Keratinocyte (primary cell): Measurements from ENCODE around the gene CD44. TPM values are rescaled to one million over a fixed set of nuclear protein-coding genes. Genes with fewer than 3 reads are reported as not detected.

Experiments
- DNase-seq: peaks from one replicate; pipeline ENCODE4 v3.0.0-alpha.2; 2011; ENCODE audit warnings: low read depth, missing footprints, low spot score
- FAIRE-seq: peaks from 2 replicates; lab custom pipeline; 2011; peaks lifted over from hg19 to GRCh38; lab: Jason Lieb, UNC
- H2AFZ ChIP-seq: 2 replicates; pipeline ENCODE4 v1.6.0; 2012; ENCODE audit warnings: low read length, control low read depth, inconsistent platforms; ENCODE audit not compliant: control insufficient read depth
- H3K27ac ChIP-seq: 2 replicates; pipeline ENCODE4 v1.5.1; 2011; ENCODE audit warnings: low read length; ENCODE audit not compliant: control insufficient read depth, insufficient read depth
- H3K27me3 ChIP-seq: 3 replicates; pipeline ENCODE4 v1.6.0; 2011; ENCODE audit warnings: low read length; ENCODE audit not compliant: control insufficient read depth, insufficient read depth; ENCODE audit errors: extremely low read depth
- H3K36me3 ChIP-seq, 2 experiments: 2 replicates in 1 of 2; 3 replicates in 1 of 2; pipeline ENCODE4 v1.5.1; 2011; ENCODE audit warnings: low read length in 2 of 2, mild to moderate bottlenecking in 1 of 2; ENCODE audit not compliant: control insufficient read depth in 2 of 2, insufficient read depth in 2 of 2; ENCODE audit errors: extremely low read depth in 1 of 2
- H3K4me1 ChIP-seq: 3 replicates; pipeline ENCODE4 v1.5.1; 2011; ENCODE audit warnings: low read length; ENCODE audit not compliant: control insufficient read depth, insufficient read depth; ENCODE audit errors: extremely low read depth
- H3K4me2 ChIP-seq: 3 replicates; pipeline ENCODE4 v1.6.0; 2011; ENCODE audit warnings: low read depth, low read length; ENCODE audit not compliant: control insufficient read depth, insufficient read depth; ENCODE audit errors: extremely low read depth
- H3K4me3 ChIP-seq, 3 experiments: fragments of 200-600 bp in 1 of 3; sonication (generic) in 1 of 3; 2 replicates in 2 of 3; 3 replicates in 1 of 3; pipeline ENCODE4 v1.5.1; 2011 to 2016; ENCODE audit warnings: low read length in 3 of 3, mild to moderate bottlenecking in 3 of 3, control low read depth in 2 of 3, inconsistent platforms in 1 of 3, low read depth in 1 of 3, mixed read lengths in 1 of 3, mixed run types in 1 of 3, moderate library complexity in 1 of 3; ENCODE audit not compliant: control insufficient read depth in 2 of 3, insufficient read depth in 2 of 3; ENCODE audit errors: extremely low read depth in 1 of 3
- H3K79me2 ChIP-seq: 2 replicates; pipeline ENCODE4 v1.6.0; 2012; ENCODE audit warnings: low read length; ENCODE audit not compliant: control insufficient read depth, insufficient read depth
- H3K9ac ChIP-seq: 3 replicates; pipeline ENCODE4 v1.6.0; 2011; ENCODE audit warnings: low read length; ENCODE audit not compliant: control insufficient read depth, insufficient read depth; ENCODE audit errors: extremely low read depth
- H3K9me1 ChIP-seq: 3 replicates; pipeline ENCODE4 v1.6.0; 2011; ENCODE audit warnings: low read length; ENCODE audit not compliant: control insufficient read depth, insufficient read depth; ENCODE audit errors: extremely low read depth
- H3K9me3 ChIP-seq: 2 replicates; pipeline ENCODE4 v1.5.1; 2012; ENCODE audit warnings: low read depth, low read length; ENCODE audit not compliant: control insufficient read depth
- H4K20me1 ChIP-seq: 3 replicates; pipeline ENCODE4 v1.6.0; 2011; ENCODE audit warnings: low read length; ENCODE audit not compliant: control insufficient read depth, insufficient read depth; ENCODE audit errors: extremely low read depth
- CTCF ChIP-seq, 3 experiments: IDR thresholded peaks in 1 of 3; conservative IDR thresholded peaks in 1 of 3; optimal IDR thresholded peaks in 1 of 3; 2 replicates in 2 of 3; 3 replicates in 1 of 3; pipeline versions ENCODE3 to v1.5.1; 2011; ENCODE audit warnings: low read length in 3 of 3, mild to moderate bottlenecking in 3 of 3, moderate library complexity in 2 of 3, control low read depth in 1 of 3, inconsistent platforms in 1 of 3; ENCODE audit not compliant: insufficient read depth in 2 of 3; ENCODE audit errors: extremely low read depth in 1 of 3
- EZH2 ChIP-seq: IDR thresholded peaks from one replicate; pipeline ENCODE4 v1.6.1; 2012; ENCODE audit warnings: inconsistent platforms, mild to moderate bottlenecking, low read length, moderate library complexity
- dilution Hi-C: fragments of 300-500 bp; cut with MboI; formaldehyde crosslinking; loops from one replicate; pipeline ENCODE4 v1.7.0; 2020; ENCODE audit warnings: low sequenced_read_pairs; ENCODE audit not compliant: extremely low pct_ligation_motif_present
- polyA plus RNA-seq, 5 experiments: library from polyadenylated mRNA; depleted of rRNA in 3 of 5; stranded (reverse) in 3 of 5; stranded (forward) in 1 of 5; unstranded in 1 of 5; fragments of >200 nt; gene quantifications; 1 replicate in 1 of 5; 2 replicates in 3 of 5; 3 replicates in 1 of 5; pipeline versions ENCODE4 v1.2.1 to v1.2.3, GENCODE V29; 2011 to 2012; ENCODE audit warnings: missing spikeins in 2 of 5, low read depth in 1 of 5, low replicate concordance in 1 of 5

The CD44 gene
- polyA plus RNA-seq, 1 donor (not counting 4 experiments of a cell fraction or from before 2014, with no cell fraction given): 2,038 TPM

- dilution Hi-C loops: no loop called here
- no peaks in the 10 kb centered on the region for H3K27me3 ChIP-seq
- no peak overlapping the region for H3K4me2 ChIP-seq
- TF ChIP-seq CTCF (optimal IDR thresholded peaks at IDR 0.05 in 1 of 3, IDR thresholded peaks at IDR 0.05 in 1 of 3, conservative IDR thresholded peaks at IDR 0.05 in 1 of 3; ENCODE audit: extremely low read depth in 1 of 3, insufficient read depth in 2 of 3, low read length in 3 of 3) (no peak), EZH2 (no peak)
- peaks cover 89% of the 10 kb centered on the region for H3K4me1 ChIP-seq
- no peak overlapping the region for H3K27ac ChIP-seq
- H3K9me3 ChIP-seq: no peaks in the 10 kb centered on the region
- peaks cover 97% of the 10 kb centered on the region for H3K79me2 ChIP-seq
- no peak overlapping the region for H2AFZ ChIP-seq
- H3K9me1 ChIP-seq: no peaks in the 10 kb centered on the region
- peaks cover 17 to 27% of the 10 kb centered on the region in 2 experiments for H3K36me3 ChIP-seq
- DNase-seq: no peak
- no peak overlapping the region for H3K4me3 ChIP-seq
- peaks cover 13% of the 10 kb centered on the region for H4K20me1 ChIP-seq
- H3K9ac ChIP-seq: no peak overlapping the region
- FAIRE-seq: no peak
Measured at GRCh38 chr11:35170503-35170902, 31.5 kb downstream of the CD44 start.

GRCh38 chr11:35171226-35171625 lies 32.3 kb downstream of the CD44 start:
- no peaks in the 10 kb centered on the region for H3K27me3 ChIP-seq
- peaks cover 94% of the 10 kb centered on the region for H3K79me2 ChIP-seq
- H3K36me3 ChIP-seq: peaks cover 17 to 27% of the 10 kb centered on the region in 2 experiments
- peaks cover 13% of the 10 kb centered on the region for H4K20me1 ChIP-seq
- H2AFZ ChIP-seq: no peak overlapping the region
- FAIRE-seq (no peak), DNase-seq (no peak)
- TF ChIP-seq CTCF (optimal IDR thresholded peaks at IDR 0.05 in 1 of 3, IDR thresholded peaks at IDR 0.05 in 1 of 3, conservative IDR thresholded peaks at IDR 0.05 in 1 of 3; ENCODE audit: extremely low read depth in 1 of 3, insufficient read depth in 2 of 3, low read length in 3 of 3): no peak
- TF ChIP-seq EZH2: no peak
- H3K27ac ChIP-seq: no peak overlapping the region
- dilution Hi-C loops: no loop called here
- H3K4me2 ChIP-seq: no peak overlapping the region
- no peak overlapping the region for H3K9ac ChIP-seq
- H3K4me3 ChIP-seq: no peak overlapping the region
- peaks cover 81% of the 10 kb centered on the region for H3K4me1 ChIP-seq
- H3K9me1 ChIP-seq: no peaks in the 10 kb centered on the region
- H3K9me3 ChIP-seq: no peaks in the 10 kb centered on the region
